A673 (cell line): ENCODE measurements around the gene SHC3.

ENCODE experiments used
- EZH2 ChIP-seq: fragments of 200-600 bp; sonication (generic); IDR thresholded peaks from 2 replicates; pipeline ENCODE4 v1.6.1; 2017; ENCODE audit warnings: borderline replicate concordance, low read depth, mild to moderate bottlenecking, mixed read lengths, antibody characterized with exemption, low read length; ENCODE audit not compliant: poor library complexity, severe bottlenecking
- TF ChIP-seq, protein P1 (sequence below): fragments of 300-800, 200-600 bp; sonication (generic); conservative IDR thresholded peaks from 2 replicates; pipeline ENCODE4 v1.5.1; 2017; ENCODE audit warnings: low read depth, mild to moderate bottlenecking, antibody characterized with exemption, low read length, moderate library complexity, mixed read lengths

DNA sequence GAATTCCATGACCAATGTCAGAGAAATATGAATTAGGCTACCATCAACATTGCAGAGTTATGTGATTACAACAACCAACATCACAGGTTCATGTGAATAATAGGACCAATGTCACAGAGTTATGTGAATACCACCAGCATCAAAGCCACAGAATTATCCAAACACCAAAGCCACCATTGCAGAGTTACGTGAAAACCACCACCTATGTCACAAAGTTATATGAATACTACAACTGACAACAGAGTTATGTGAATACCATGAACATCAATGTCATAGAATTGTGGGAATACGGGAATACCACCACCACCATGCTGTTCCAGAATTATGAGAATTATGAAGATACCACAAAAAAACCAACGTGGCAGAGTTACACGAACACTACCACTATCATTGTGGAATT, 64.8 kb downstream of the SHC3 start:
- TF ChIP-seq, protein P1, sequence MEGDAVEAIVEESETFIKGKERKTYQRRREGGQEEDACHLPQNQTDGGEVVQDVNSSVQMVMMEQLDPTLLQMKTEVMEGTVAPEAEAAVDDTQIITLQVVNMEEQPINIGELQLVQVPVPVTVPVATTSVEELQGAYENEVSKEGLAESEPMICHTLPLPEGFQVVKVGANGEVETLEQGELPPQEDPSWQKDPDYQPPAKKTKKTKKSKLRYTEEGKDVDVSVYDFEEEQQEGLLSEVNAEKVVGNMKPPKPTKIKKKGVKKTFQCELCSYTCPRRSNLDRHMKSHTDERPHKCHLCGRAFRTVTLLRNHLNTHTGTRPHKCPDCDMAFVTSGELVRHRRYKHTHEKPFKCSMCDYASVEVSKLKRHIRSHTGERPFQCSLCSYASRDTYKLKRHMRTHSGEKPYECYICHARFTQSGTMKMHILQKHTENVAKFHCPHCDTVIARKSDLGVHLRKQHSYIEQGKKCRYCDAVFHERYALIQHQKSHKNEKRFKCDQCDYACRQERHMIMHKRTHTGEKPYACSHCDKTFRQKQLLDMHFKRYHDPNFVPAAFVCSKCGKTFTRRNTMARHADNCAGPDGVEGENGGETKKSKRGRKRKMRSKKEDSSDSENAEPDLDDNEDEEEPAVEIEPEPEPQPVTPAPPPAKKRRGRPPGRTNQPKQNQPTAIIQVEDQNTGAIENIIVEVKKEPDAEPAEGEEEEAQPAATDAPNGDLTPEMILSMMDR = no peak
- no peak for TF ChIP-seq EZH2
